Measurements from ENCODE around the gene CDK19. TPM values are rescaled to one million over a fixed set of nuclear protein-coding genes. Genes with fewer than 3 reads are reported as not detected.

CDK19 gene
- total RNA-seq, 2 donors from 2014 or later, result 17.9 to 32.4 TPM

GRCh38 chr6:110646951-110647910, 168.0 kb downstream of the CDK19 start:
- intact Hi-C loops (cut with DNase I, micrococcal nuclease), result no loop called here
- no peak for ATAC-seq
- no peak for DNase-seq

DNA sequence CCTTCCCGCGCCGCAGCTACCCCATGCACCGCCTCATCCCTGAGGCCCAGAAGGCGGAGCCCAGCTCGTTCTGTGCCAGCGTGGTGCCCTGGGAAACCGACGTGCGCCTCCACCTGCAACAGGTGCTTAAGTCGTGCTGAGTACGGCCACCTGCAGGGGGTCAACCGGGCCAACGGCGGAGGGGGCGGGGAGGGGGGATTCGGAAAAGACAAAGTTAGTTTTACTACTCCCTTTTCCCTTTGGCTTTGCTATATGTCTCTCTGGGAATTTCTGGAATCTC, 168.9 kb downstream of the CDK19 start:
- ATAC-seq, result no peak
- intact Hi-C loops (cut with DNase I, micrococcal nuclease), result no loop called here
- DNase-seq, result no peak

GRCh38 chr6:110645685-110646418, 169.4 kb downstream of the CDK19 start:
- ATAC-seq, result no peak
- intact Hi-C loops (cut with DNase I, micrococcal nuclease), result no loop called here
- no peak for DNase-seq

GRCh38 chr6:110643175-110643574, 172.1 kb downstream of the CDK19 start:
- intact Hi-C loops (cut with DNase I, micrococcal nuclease), result no loop called here
- ATAC-seq (no peak), DNase-seq (no peak)

DNA sequence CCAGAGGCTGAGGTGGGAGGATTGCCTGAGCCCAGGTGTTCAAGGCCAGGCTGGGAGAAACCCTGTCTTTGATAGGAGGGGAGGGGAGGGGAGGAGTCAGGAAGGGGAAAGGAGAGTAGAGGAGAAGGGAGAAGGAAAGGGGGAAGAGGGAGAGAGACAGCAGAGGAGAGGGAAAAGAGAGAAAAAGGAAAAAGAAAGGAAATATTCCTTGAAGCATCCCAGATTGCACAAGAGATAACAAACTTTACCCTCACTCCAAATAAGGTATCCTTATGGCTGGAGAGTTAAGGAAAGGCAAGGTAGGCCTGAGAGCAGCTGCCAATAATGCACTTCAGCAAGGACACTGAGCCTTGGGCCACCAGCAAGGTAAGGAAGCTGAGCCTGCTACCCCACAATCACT, 172.6 kb downstream of the CDK19 start:
- intact Hi-C loops (cut with DNase I, micrococcal nuclease), result no loop called here
- DNase-seq (no peak), ATAC-seq (no peak)

- intact Hi-C loops (cut with DNase I, micrococcal nuclease), result no loop called here
- no peak for DNase-seq
- no peak for ATAC-seq
These were observed 178.5 kb downstream of the CDK19 start for GRCh38 chr6:110636781-110637180.

DNA sequence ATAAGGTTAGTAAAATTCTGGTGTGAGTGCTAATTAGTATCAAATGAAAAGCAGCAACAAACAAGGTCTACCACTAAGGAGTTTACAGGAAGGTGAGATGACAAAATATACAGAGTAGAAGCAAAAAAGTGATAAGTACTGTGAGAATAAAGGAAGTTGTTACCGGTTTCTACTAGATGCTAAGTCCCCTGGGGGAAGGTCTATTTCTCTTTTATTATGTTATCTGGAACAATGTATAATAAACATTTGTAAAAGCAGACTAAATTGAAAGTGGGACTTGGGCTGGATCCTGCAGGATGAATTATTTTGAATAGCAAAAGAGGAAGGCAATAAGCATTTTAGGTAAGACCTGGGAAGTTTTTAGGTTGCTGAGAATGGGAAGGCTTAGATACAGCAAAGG, 180.2 kb downstream of the CDK19 start:
- no peak for ATAC-seq
- DNase-seq, result no peak
- intact Hi-C loops (cut with DNase I, micrococcal nuclease), result no loop called here

GRCh38 chr6:110633731-110634213, 181.5 kb downstream of the CDK19 start:
- ATAC-seq (no peak), DNase-seq (no peak)
- intact Hi-C loops (cut with DNase I, micrococcal nuclease), result no loop called here

DNA sequence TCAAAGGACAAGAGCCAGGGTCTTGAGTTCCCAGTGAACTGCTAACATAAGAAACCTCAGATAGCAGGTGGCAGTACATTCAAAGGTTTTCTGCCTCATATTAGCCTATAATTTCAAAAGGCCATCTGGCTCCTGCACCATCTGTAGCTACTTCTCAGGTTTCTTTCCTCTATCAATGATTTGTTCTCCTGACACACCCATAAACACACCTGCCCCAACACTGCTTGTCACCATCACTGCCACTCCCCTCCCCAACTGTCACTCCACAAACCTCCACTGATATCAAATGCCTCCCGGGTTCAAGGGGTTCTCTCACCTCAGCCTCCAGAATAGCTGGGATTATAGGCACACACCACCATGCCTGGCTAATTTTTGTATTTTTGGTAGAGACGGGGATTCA, 186.1 kb downstream of the CDK19 start:
- no peak for DNase-seq
- intact Hi-C loops (cut with DNase I, micrococcal nuclease), result no loop called here
- ATAC-seq, result peak; percentile 80

DNA sequence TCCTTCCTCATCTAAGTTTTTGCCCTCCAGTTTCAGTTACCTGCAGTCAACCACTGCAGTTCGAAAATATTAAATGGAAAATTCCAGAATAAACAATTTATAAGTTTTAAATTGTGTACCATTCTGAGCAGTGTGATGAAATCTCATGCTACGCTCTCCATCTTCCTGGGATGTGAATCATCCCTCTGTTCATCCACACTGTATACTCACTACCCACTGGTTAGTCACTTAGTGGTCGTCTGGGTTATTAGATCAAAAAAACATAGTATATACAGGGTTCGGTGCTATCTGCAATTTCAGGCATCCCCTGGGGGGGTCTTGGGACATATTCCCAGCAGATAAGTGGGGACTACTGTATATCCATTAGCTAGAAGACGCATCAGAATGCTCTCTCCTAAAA, 186.9 kb downstream of the CDK19 start:
- intact Hi-C loops (cut with DNase I, micrococcal nuclease), result no loop called here
- no peak for DNase-seq
- ATAC-seq, result no peak

- intact Hi-C loops (cut with DNase I, micrococcal nuclease), result no loop called here
- DNase-seq (no peak), ATAC-seq (no peak)
These were observed 188.8 kb downstream of the CDK19 start for GRCh38 chr6:110626442-110626841.

GRCh38 chr6:110625883-110626282, 189.4 kb downstream of the CDK19 start:
- ATAC-seq (no peak), DNase-seq (no peak)
- intact Hi-C loops (cut with DNase I, micrococcal nuclease), result no loop called here

DNA sequence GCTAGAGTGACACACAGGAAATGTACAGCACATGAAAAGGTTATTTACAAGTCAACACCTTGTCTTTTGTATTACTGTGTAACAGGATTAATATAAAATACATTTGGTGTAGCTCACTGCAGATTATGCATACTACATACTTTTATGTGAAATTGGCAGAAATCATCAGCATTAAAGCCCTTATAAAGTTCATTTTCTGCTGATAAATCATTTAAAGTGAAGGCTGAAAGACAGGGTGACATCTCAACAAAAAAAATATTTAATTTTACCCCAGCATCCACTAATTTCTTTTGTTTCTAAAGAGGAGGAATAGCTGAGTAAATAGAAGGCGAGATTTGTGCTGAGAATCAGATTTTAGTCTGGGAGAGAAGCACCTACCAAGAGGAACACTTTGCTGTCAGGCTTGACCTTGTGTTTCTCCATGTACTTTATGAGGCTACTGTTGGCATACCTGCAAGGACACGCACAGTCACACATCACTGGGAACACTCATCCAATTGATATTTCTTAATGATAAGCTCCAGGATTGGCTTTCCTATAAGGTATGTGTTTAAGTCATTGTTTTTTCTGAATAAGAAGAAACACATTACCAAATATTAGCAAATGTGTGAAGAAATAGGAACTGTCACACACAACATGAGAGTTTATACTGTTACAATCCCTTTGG, 192.2 kb downstream of the CDK19 start:
- intact Hi-C loops (cut with DNase I, micrococcal nuclease), result no loop called here
- ATAC-seq, result no peak
- no peak for DNase-seq

DNA sequence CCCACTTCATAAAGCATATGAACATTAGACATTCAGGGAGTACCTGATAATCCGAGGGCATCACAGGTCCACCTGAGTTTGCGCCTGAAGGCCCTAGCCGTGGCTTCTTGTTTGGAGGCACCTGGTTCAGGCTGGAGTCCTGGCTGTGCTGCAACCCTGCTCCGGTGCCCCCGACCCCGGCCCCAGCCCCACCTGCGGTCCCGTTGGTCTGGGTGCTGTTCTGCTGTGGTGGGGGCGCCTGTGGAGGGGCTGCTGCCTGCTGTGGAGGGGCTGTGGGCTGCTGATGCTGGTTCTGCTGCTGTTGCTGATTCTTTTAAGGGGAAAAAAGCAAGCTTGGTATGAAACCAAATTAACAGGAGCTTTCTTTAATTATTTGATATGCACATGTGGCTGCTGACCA, 194.2 kb downstream of the CDK19 start:
- intact Hi-C loops (cut with DNase I, micrococcal nuclease), result no loop called here
- DNase-seq (no peak), ATAC-seq (no peak)

DNA sequence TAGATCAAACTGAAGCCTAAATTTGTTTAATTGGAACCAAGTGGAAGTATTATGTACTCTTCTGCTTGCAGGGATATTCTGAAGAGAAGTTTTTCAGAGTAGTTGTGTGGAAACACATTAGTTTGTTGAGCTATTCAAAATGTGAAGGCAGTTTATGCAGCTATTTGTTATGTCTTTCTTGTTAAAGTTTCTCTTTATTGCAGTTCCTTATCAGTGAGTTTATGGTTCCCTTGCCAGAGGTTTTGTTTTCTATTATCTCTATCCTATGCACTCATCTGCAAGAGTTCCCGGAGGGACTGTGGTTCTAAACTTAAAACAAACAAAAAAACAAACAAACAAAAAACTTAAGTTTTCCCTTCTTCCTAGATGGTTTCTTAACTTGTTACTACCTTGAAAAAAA, 195.2 kb downstream of the CDK19 start:
- ATAC-seq (peak; percentile 72), DNase-seq (no peak)
- intact Hi-C loops (cut with DNase I, micrococcal nuclease), result no loop called here

- intact Hi-C loops (cut with DNase I, micrococcal nuclease), result no loop called here
- ATAC-seq (peak; percentile 72), DNase-seq (no peak)
These were observed 195.9 kb downstream of the CDK19 start for GRCh38 chr6:110619275-110619908.

GRCh38 chr6:110618591-110619267, 196.5 kb downstream of the CDK19 start:
- DNase-seq (no peak), ATAC-seq (peak; percentile 91)
- intact Hi-C loops (cut with DNase I, micrococcal nuclease), result no loop called here

DNA sequence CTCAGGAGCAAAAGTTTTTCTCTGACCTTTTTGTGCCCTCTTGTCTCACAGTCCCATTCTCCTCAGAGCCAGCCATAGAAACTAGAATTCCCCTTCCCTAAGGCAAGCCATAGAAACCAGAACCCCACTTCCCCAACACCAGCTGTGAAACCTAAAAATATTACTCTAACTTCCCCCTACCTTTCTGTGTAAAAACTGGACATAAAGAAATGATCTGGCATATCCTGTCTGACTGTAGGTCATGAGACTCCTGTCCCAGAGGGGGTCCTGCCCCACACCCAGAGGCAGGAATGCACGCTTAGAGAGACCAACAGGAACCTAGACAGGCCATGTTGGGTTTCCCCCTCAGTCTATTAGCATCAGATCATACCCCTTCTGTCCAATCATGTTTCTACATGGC, 198.2 kb downstream of the CDK19 start:
- intact Hi-C loops (cut with DNase I, micrococcal nuclease), result no loop called here
- no peak for ATAC-seq
- no peak for DNase-seq

- intact Hi-C loops (cut with DNase I, micrococcal nuclease), result no loop called here
- DNase-seq (no peak), ATAC-seq (no peak)
These were observed 199.5 kb downstream of the CDK19 start for GRCh38 chr6:110615722-110616121.
